Peyer's patch (tissue), 4 donors: Measurements from ENCODE around the gene THAP4. TPM values are rescaled to one million over a fixed set of nuclear protein-coding genes. Genes with fewer than 3 reads are reported as not detected.

Experiments
- DNase-seq, 3 donors: peaks; one replicate each; pipeline ENCODE4 v3.0.0-alpha.2; 2017 to 2019
- H3K27ac ChIP-seq, 4 donors: fragments of 200-600 bp; sonication (generic); one replicate each; pipeline ENCODE4 v1.5.1; 2016 to 2019
- H3K27me3 ChIP-seq, 2 donors: fragments of 200-600 bp; sonication (generic); one replicate each; pipeline ENCODE4 v1.5.1; 2019
- H3K36me3 ChIP-seq, 3 donors: fragments of 200-600 bp; sonication (generic); one replicate each; pipeline ENCODE4 v1.5.1; 2016 to 2019
- H3K4me1 ChIP-seq, 4 donors: fragments of 200-600 bp; sonication (generic); one replicate each; pipeline ENCODE4 v1.5.1; 2016 to 2019
- H3K4me3 ChIP-seq, 4 donors: fragments of 200-600 bp; sonication (generic); 1 replicate in 3 of 4; 2 replicates in 1 of 4; pipeline ENCODE4 v1.5.1; 2016 to 2019; ENCODE audit warnings: mild to moderate bottlenecking in 1 of 4
- H3K9me3 ChIP-seq, 4 donors: fragments of 200-600 bp; sonication (generic); one replicate each; pipeline ENCODE4 v1.5.1; 2016 to 2019; ENCODE audit warnings: mild to moderate bottlenecking in 1 of 4
- POLR2A ChIP-seq, 2 donors: fragments of 450-650 bp; IDR thresholded peaks; one replicate each; pipeline ENCODE4 v1.5.1; 2017; ENCODE audit warnings: antibody characterized with exemption in 2 of 2, mild to moderate bottlenecking in 2 of 2, moderate library complexity in 2 of 2
- small RNA-seq, 2 donors: library from RNA; depleted of rRNA; stranded (forward); fragments of <200 nt; gene quantifications; one replicate each; pipeline ENCODE3, GENCODE V24; 2016
- total RNA-seq, 4 donors: library from RNA; depleted of rRNA; stranded (reverse); fragments of >200 nt; gene quantifications; one replicate each; pipeline ENCODE4 v1.1.0, GENCODE V29; 2016
- TF ChIP-seq, protein P1 (sequence below), 6 experiments: fragments of 450-650 bp in 4 of 6; fragments of 200-600 bp in 2 of 6; sonication (generic) in 1 of 6; IDR thresholded peaks; one replicate each; pipeline ENCODE4 v1.5.1; 2017 to 2019; ENCODE audit warnings: antibody characterized with exemption in 6 of 6, mild to moderate bottlenecking in 3 of 6, moderate library complexity in 1 of 6

THAP4 gene
- total RNA-seq, 4 donors from 2014 or later, result 46.4 to 90.0 (median 71.8) TPM

DNA sequence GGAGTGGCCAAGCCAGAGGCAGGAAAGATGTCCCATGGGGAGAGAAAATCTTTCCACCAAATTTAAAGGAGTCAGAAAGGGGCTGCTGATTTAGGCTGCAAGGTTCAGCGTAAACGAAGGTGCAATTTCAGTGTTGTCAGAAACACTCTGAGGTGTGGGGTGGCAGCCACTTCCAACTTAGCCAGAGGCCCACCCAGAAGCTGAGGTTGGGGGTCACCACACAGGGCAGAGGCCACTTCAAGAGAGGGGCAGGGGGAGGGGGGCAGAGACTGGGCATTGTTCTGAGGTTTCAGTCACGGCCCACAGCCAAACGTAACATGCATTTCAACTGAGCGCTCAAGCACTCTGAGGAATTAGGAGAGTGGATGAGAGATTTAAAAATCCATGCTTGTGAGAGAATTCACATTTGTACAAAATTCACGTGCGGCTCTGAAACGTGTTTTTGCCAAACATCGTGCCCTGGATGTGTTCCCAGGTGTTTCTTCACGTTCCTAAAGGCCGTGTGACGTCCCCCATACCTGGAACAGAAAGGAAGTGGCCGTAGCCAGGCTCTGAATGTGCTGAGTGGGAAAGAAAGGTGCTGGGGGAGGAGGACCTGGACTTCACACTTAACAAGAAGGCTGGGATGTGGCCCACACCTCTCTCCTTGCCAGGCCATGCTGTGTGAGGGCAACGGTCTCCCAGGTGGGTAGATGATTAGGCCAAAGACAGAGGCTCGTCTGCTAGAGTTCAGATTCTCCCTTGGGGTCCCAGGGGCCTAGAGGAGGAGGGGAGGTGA, 97.9 kb downstream of the THAP4 start:
- H3K4me1 ChIP-seq, result peaks cover 0 to 9% (median 0%) of the 10 kb centered on the region in 4 donors
- H3K36me3 ChIP-seq, result no peaks in the 10 kb centered on the region
- H3K4me3 ChIP-seq, result no peak overlapping the region

DNA sequence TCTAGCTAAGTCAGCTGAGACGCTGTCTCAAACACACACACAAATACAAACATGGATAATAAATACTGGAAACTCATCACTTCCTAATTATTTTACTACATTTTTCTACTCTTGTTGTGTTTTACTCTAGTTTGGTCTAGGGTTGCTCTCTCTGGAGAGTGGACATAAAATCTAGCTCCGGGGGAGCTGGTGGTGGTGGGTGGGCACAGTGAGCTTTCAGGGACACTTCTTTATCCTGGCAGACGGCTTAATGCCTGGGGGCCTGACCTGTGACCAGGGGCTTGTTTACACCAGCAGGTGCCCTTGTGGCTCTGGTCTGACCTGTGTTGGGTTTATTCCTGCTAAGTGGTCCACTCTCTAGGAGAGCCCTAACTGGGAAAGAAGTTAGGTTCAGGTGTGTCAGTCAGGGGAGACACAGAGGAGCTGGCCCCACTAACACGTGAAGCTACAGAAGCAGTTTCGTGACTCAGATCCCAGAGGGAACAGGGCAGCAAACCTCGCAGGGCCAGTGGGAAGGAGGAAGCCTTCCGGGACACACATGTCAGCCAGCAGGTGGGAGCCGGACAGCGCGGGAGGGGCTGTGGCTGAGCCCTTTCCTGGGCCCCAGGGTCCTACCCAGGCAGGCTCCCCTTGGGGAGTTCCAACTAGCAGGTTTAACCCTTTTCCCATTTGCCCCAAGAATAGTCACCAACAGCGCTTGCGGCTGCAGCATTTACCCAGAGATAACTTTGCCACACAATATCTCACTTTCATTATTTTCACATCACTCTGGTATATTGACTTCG, 100.9 kb downstream of the THAP4 start:
- Histone ChIP-seq H3K27ac (no peak overlapping the region), H3K9me3 (peaks cover 0 to under 1% (median 0%) of the 10 kb centered on the region in 4 donors), H3K36me3 (no peaks in the 10 kb centered on the region), H3K4me3 (no peak overlapping the region), H3K27me3 (no peaks in the 10 kb centered on the region), H3K4me1 (peaks cover 0 to 6% (median 0%) of the 10 kb centered on the region in 4 donors)
- DNase-seq, result no peak
- no peak for TF ChIP-seq POLR2A (IDR thresholded peaks at IDR 0.05)
- TF ChIP-seq, protein P1, sequence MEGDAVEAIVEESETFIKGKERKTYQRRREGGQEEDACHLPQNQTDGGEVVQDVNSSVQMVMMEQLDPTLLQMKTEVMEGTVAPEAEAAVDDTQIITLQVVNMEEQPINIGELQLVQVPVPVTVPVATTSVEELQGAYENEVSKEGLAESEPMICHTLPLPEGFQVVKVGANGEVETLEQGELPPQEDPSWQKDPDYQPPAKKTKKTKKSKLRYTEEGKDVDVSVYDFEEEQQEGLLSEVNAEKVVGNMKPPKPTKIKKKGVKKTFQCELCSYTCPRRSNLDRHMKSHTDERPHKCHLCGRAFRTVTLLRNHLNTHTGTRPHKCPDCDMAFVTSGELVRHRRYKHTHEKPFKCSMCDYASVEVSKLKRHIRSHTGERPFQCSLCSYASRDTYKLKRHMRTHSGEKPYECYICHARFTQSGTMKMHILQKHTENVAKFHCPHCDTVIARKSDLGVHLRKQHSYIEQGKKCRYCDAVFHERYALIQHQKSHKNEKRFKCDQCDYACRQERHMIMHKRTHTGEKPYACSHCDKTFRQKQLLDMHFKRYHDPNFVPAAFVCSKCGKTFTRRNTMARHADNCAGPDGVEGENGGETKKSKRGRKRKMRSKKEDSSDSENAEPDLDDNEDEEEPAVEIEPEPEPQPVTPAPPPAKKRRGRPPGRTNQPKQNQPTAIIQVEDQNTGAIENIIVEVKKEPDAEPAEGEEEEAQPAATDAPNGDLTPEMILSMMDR (IDR thresholded peaks at IDR 0.05), result no peak

More for the DNA sequence above, 97.9 kb downstream of the THAP4 start:
- no peak overlapping the region for H3K27ac ChIP-seq
- DNase-seq, result no peak
- H3K9me3 ChIP-seq, result peaks cover 0 to 6% (median 0%) of the 10 kb centered on the region in 4 donors
- no peaks in the 10 kb centered on the region for H3K27me3 ChIP-seq
- TF ChIP-seq, protein P1 (IDR thresholded peaks at IDR 0.05), result no peak
- no peak for TF ChIP-seq POLR2A (IDR thresholded peaks at IDR 0.05)

DNA sequence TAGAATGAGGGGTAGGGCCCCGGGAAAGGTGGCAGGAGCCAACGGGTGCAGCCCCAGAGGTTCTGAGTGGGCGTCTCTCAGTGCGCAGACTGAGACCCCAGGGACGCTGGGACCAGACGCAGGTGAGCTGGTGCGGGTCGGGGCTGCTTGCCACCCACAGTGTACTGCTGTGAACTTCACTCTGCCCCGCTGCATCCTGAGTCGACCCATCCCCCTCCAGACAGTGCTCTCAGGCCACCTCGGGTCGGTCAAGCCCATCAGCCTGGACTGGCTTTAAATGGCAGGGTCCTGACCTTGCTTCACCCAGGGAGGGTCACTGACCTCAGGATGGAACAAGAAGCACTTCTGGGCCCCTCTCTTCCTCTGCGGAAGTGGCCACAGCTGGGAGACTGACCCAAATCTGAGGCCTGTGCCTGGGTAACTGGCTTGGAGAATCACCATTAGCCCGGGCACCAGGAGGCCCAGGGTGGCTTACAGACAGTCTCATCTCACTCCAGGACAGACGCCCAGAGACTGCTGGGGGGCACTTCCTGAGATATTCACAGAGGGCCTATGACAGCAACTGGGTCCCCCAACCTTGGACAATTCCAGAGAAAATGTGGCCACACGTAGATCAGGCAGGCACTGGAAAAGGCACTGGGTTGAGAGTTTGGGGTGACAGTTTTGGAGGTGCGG, 102.1 kb downstream of the THAP4 start:
- TF ChIP-seq POLR2A (IDR thresholded peaks at IDR 0.05), result no peak
- TF ChIP-seq, protein P1 (IDR thresholded peaks at IDR 0.05), result no peak

More for the DNA sequence above, 102.1 kb downstream of the THAP4 start:
- H3K4me1 ChIP-seq, result no peaks in the 10 kb centered on the region
- no peaks in the 10 kb centered on the region for H3K9me3 ChIP-seq
- no peaks in the 10 kb centered on the region for H3K27me3 ChIP-seq
- H3K27ac ChIP-seq, result no peak overlapping the region
- DNase-seq, result no peak
- H3K4me3 ChIP-seq, result no peak overlapping the region
- no peaks in the 10 kb centered on the region for H3K36me3 ChIP-seq

Small RNA genes lying within 50 kb of the gene (small RNA-seq; reads per million reads assigned to genes)
- 0 reads per million in 2 donors for gene RNA5SP122

Other genes with a start within 250 kb of the THAP4 start
- gene STK25, start 128.6 kb downstream of the THAP4 start, total RNA-seq, result 100 to 1,000 TPM; 149 to 356 (median 275) TPM
- gene BOK, start 78.4 kb downstream of the THAP4 start, total RNA-seq, result 10 to 100 TPM in 3 of 4 donors, 1 to 10 TPM in 1; 6.7 to 20.2 (median 15.5) TPM
- 100 to 1,000 TPM; 133 to 272 (median 259) TPM for gene ATG4B, start 535 bp upstream of the THAP4 start, total RNA-seq
- gene DTYMK, start 49.7 kb upstream of the THAP4 start, total RNA-seq, result 10 to 100 TPM; 14.2 to 23.9 (median 19.2) TPM
- gene ING5, start 64.9 kb upstream of the THAP4 start, total RNA-seq, result 100 to 1,000 TPM in 1 of 4 donors, 10 to 100 TPM in 3; 33.1 to 105 (median 73.5) TPM
- gene D2HGDH, start 97.5 kb upstream of the THAP4 start, total RNA-seq, result 100 to 1,000 TPM in 1 of 4 donors, 10 to 100 TPM in 3; 36.4 to 122 (median 77.7) TPM
- gene GAL3ST2, start 139.7 kb upstream of the THAP4 start, total RNA-seq, result 1 to 10 TPM in 1 of 4 donors, under 1 TPM in 1, not detected in 2; 0.80 to 3.3 TPM
- gene NEU4, start 172.0 kb upstream of the THAP4 start, total RNA-seq, result 10 to 100 TPM; 35.5 to 73.3 (median 55.9) TPM
- 1 to 10 TPM in 2 of 4 donors, not detected in 2; 1.6 to 2.7 TPM for gene PDCD1, start 221.7 kb upstream of the THAP4 start, total RNA-seq
- gene RTP5, start 232.6 kb upstream of the THAP4 start, total RNA-seq, result under 1 TPM in 1 of 4 donors, not detected in 3; 0.54 TPM